GM12878 (cell line): ENCODE measurements around the gene TSPEAR. TPM values are rescaled to one million over a fixed set of nuclear protein-coding genes. Genes with fewer than 3 reads are reported as not detected.

Source experiments
- ATAC-seq: fragments of 200-7000 bp; cut with Tn5 transposase; 3 replicates; pipeline ENCODE4 v1.9.1; 2020; ENCODE audit warnings: mild to moderate bottlenecking, moderate library complexity
- BruUV-seq: library from RNA; stranded (reverse); fragments of 400-500 nt; replicated peaks from 2 replicates; lab custom pipeline; 2021; lab: Mats Ljungman, UMichigan
- CTCF ChIA-PET: fragments of 300-600 bp; sonication (Branson Sonifier 250); formaldehyde crosslinking; extraction: SDS; loops from one replicate; lab custom pipeline; 2021; ENCODE audit warnings: inconsistent platforms; lab: Yijun Ruan, JAX
- POLR2A ChIA-PET: fragments of 350-600 bp; formaldehyde crosslinking; extraction: SDS; loops from one replicate; lab custom pipeline; 2021; ENCODE audit warnings: inconsistent platforms; lab: Charles Lee
- RAD21 ChIA-PET: fragments of 300-600 bp; sonication (Branson Sonifier 250); formaldehyde crosslinking; loops from one replicate; lab custom pipeline; 2023; ENCODE audit warnings: antibody characterized with exemption; ENCODE audit not compliant: unreplicated experiment; lab: Charles Lee
- SMC1A ChIA-PET: fragments of 300-600 bp; sonication (Branson Sonifier 250); formaldehyde crosslinking; loops from one replicate; lab custom pipeline; 2023; ENCODE audit not compliant: unreplicated experiment, uncharacterized antibody; lab: Charles Lee
- DNase-seq: peaks from one replicate; pipeline ENCODE4 v3.0.0-alpha.2; 2011; ENCODE audit warnings: low read depth, low spot score
- FAIRE-seq: peaks from 3 replicates; lab custom pipeline; 2011; peaks lifted over from hg19 to GRCh38; lab: Jason Lieb, UNC
- H2AFZ ChIP-seq: 2 replicates; pipeline ENCODE4 v1.6.0; 2011; ENCODE audit warnings: low read depth, low read length, control low read depth; ENCODE audit not compliant: control insufficient read depth
- H3K27ac ChIP-seq: 2 replicates; pipeline ENCODE4 v1.5.1; 2011; ENCODE audit warnings: control low read depth; ENCODE audit not compliant: control insufficient read depth, insufficient read depth
- H3K27me3 ChIP-seq, 2 experiments: replicated peaks in 1 of 2; 2 replicates each; pipeline versions ENCODE4 v1.6.0 to v1.6.1; 2011; ENCODE audit warnings: low read length in 1 of 2; ENCODE audit not compliant: control insufficient read depth in 2 of 2, insufficient read depth in 2 of 2
- H3K36me3 ChIP-seq, 2 experiments: 2 replicates each; pipeline ENCODE4 v1.5.1; 2011; ENCODE audit warnings: low read length in 1 of 2; ENCODE audit not compliant: control insufficient read depth in 2 of 2, insufficient read depth in 2 of 2
- H3K4me1 ChIP-seq: 2 replicates; pipeline ENCODE4 v1.6.1; 2011; ENCODE audit warnings: mild to moderate bottlenecking, low read length, moderate library complexity, mixed read lengths; ENCODE audit not compliant: control insufficient read depth, insufficient read depth
- H3K4me2 ChIP-seq: 2 replicates; pipeline ENCODE4 v1.6.0; 2011; ENCODE audit warnings: control low read depth; ENCODE audit not compliant: control insufficient read depth, insufficient read depth
- H3K4me3 ChIP-seq: fragments of 200-600 bp; sonication (generic); 2 replicates; pipeline ENCODE4 v1.5.1; 2016
- H3K79me2 ChIP-seq: 2 replicates; pipeline ENCODE4 v1.6.0; 2011; ENCODE audit warnings: low read length; ENCODE audit not compliant: control insufficient read depth, insufficient read depth
- H3K9ac ChIP-seq: 2 replicates; pipeline ENCODE4 v1.8.0; 2011; ENCODE audit warnings: low read length, control low read depth, mixed read lengths; ENCODE audit not compliant: control insufficient read depth, insufficient read depth
- H3K9me3 ChIP-seq: replicated peaks from 3 replicates; pipeline ENCODE4 v1.5.1; 2011; ENCODE audit warnings: mild to moderate bottlenecking, low read length; ENCODE audit not compliant: control insufficient read depth, insufficient read depth
- H4K20me1 ChIP-seq: 2 replicates; pipeline ENCODE4 v1.6.0; 2011; ENCODE audit not compliant: control insufficient read depth, insufficient read depth
- DPF2 ChIP-seq: fragments of 450-650 bp; IDR thresholded peaks from 2 replicates; pipeline ENCODE4 v1.6.1; 2017; ENCODE audit warnings: mild to moderate bottlenecking
- EP300 ChIP-seq, 2 experiments: fragments of 150-350 bp in 1 of 2; IDR thresholded peaks; 2 replicates each; pipeline ENCODE4 v1.6.1; 2011 to 2012; ENCODE audit warnings: low read depth in 2 of 2, low read length in 2 of 2, borderline replicate concordance in 1 of 2, improper control_type of control experiment in 1 of 2, inconsistent platforms in 1 of 2; ENCODE audit not compliant: control insufficient read depth in 1 of 2
- HCFC1 ChIP-seq: fragments of 150-350 bp; IDR thresholded peaks from 2 replicates; pipeline ENCODE4 v1.6.1; 2014; ENCODE audit warnings: low read length
- IKZF2 ChIP-seq, 2 experiments: fragments of 450-650 bp; IDR thresholded peaks; 2 replicates each; pipeline ENCODE4 v1.6.1; 2017; ENCODE audit warnings: mild to moderate bottlenecking in 2 of 2, moderate library complexity in 2 of 2
- KLF5 ChIP-seq: fragments of 450-650 bp; IDR thresholded peaks from 2 replicates; pipeline ENCODE4 v1.6.1; 2014; ENCODE audit warnings: mild to moderate bottlenecking; ENCODE audit not compliant: partially characterized antibody
- MXI1 ChIP-seq: fragments of 150-350 bp; IDR thresholded peaks from 2 replicates; pipeline ENCODE4 v1.6.1; 2011; ENCODE audit warnings: low read depth, mild to moderate bottlenecking, inconsistent platforms, low read length, improper control_type of control experiment
- NFXL1 ChIP-seq: fragments of 450-650 bp; IDR thresholded peaks from 2 replicates; pipeline ENCODE4 v1.6.1; 2017; ENCODE audit warnings: antibody characterized with exemption, mild to moderate bottlenecking, borderline replicate concordance
- POLR2AphosphoS2 ChIP-seq: IDR thresholded peaks from 2 replicates; pipeline ENCODE4 v1.6.1; 2011; ENCODE audit warnings: low read depth, mild to moderate bottlenecking, low read length, improper control_type of control experiment, moderate library complexity
- RAD21 ChIP-seq: IDR thresholded peaks from 2 replicates; pipeline ENCODE4 v1.6.1; 2011; ENCODE audit warnings: mild to moderate bottlenecking, low read depth, low read length, moderate library complexity; ENCODE audit not compliant: insufficient read depth
- RAD51 ChIP-seq: fragments of 450-650 bp; IDR thresholded peaks from 2 replicates; pipeline ENCODE4 v1.6.1; 2016; ENCODE audit warnings: moderate library complexity, mild to moderate bottlenecking, inconsistent platforms
- USF1 ChIP-seq: IDR thresholded peaks from 2 replicates; pipeline ENCODE4 v1.6.1; 2011; ENCODE audit warnings: borderline replicate concordance, low read depth, mild to moderate bottlenecking, moderate library complexity, mixed read lengths, low read length; ENCODE audit not compliant: insufficient read depth; ENCODE audit errors: extremely low read length
- WGBS: methylation state at CpG from one replicate; pipeline ENCODE4 v1.1.6; 2016; ENCODE audit warnings: low lambda C conversion rate; ENCODE audit not compliant: insufficient replicate concordance, insufficient coverage; ENCODE audit errors: missing lambda C conversion rate; 5-methylcytosine and 5-hydroxymethylcytosine counted together
- in situ Hi-C: fragments of 300-500 bp; cut with MboI; formaldehyde crosslinking; loops from 9 replicates; pipeline ENCODE4 v1.14.3; 2018; ENCODE audit warnings: mixed read lengths
- intact Hi-C: fragments of 100-400 bp; cut with micrococcal nuclease; formaldehyde crosslinking; loops from one replicate; pipeline ENCODE4 v1.14.2; 2022; ENCODE audit not compliant: unreplicated experiment
- polyA plus RNA-seq, 11 experiments: library from polyadenylated mRNA; depleted of rRNA in 4 of 11; unstranded in 6 of 11; stranded (reverse) in 5 of 11; fragments of >200 nt; fragmentation: Nextera tagmentation in 4 of 11; fragmentation: Illumina TruSeq in 1 of 11; extraction: Ambion mirVana in 4 of 11; extraction: Trizol in 1 of 11; gene quantifications; 1 replicate in 1 of 11; 2 replicates in 10 of 11; pipeline versions ENCODE4 v1.2.1 to v1.2.3, GENCODE V29; 2011 to 2016; ENCODE audit warnings: inconsistent platforms in 2 of 11, missing spikeins in 2 of 11, low read depth in 1 of 11
- total RNA-seq, 4 experiments: library from RNA; depleted of rRNA in 3 of 4; stranded (reverse); fragments of >200 nt in 3 of 4; fragmentation: Illumina TruSeq in 1 of 4; extraction: Trizol in 1 of 4; gene quantifications; 2 replicates each; pipeline versions ENCODE4 v1.2.1 to v1.2.3, GENCODE V29; 2013 to 2021
- TF ChIP-seq, protein P1 (sequence below): fragments of 450-650 bp; IDR thresholded peaks from 2 replicates; pipeline ENCODE4 v1.6.1; 2016; ENCODE audit warnings: mild to moderate bottlenecking
- TF ChIP-seq, protein P2 (sequence below): fragments of 450-650 bp; IDR thresholded peaks from 2 replicates; pipeline ENCODE4 v1.6.1; 2016; ENCODE audit warnings: mild to moderate bottlenecking, moderate library complexity, borderline replicate concordance
- TF ChIP-seq, protein P3 (sequence below): fragments of 450-650 bp; IDR thresholded peaks from 2 replicates; pipeline ENCODE4 v1.6.1; 2014; ENCODE audit warnings: mild to moderate bottlenecking

The TSPEAR gene
- total and polyA plus RNA-seq, 10 of the 15 experiments (the other 5 are each of a cell fraction or from before 2014, with no cell fraction given): not detected

DNA sequence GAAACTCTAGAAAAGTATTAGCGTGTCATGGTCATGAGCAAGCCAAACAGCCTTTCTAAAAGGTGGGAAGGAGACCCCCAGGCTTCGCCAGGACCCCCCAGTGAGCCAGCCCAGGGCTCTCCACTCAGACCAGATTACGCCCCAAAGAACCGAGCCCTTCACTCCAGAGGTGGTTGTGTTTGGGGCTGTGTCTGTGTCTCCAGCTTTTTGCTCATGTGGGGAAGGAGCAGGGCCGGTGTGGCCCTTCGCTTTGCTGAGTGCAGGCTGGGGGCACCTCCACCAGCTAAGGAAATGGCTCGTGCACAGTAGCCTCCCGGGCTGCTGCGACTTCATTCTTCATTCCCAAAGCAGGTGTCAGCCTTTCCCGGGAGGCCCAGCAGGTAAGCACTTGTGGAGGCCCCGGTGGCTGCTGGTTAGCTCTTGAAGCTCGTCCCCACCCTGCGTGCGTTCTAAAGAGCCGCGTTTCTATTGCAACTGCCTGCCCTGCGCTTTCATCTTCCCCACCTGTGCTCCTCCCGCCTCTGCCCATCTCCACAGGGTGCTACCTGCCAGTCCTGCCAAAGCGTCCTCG lies 531 bp downstream of the TSPEAR start:
- intact Hi-C loops (no loop called here), in situ Hi-C loops (no loop called here)
- ChIA-PET CTCF (interaction anchor here (1.6 kb wide), 1 partner anchor 83 kb away, joined by 5 read pairs; no protein-coding TSS in a partner anchor), SMC1A (no interaction called here), RAD21 (no interaction called here), POLR2A (no interaction called here)
- peaks cover 6% of the 10 kb centered on the region; the same call in 1 of the 3 replicates for H3K9me3 ChIP-seq
- no peak overlapping the region for H3K9ac ChIP-seq
- no peak overlapping the region for H3K4me2 ChIP-seq
- H3K4me1 ChIP-seq: no peaks in the 10 kb centered on the region
- TF ChIP-seq USF1 (no peak), KLF5 (no peak), HCFC1 (no peak), RAD21 (no peak), EP300 (IDR thresholded peaks at IDR 0.05; ENCODE audit: borderline replicate concordance in 1 of 2, control insufficient read depth in 1 of 2, low read depth in 2 of 2, low read length in 2 of 2) (no peak), IKZF2 (IDR thresholded peaks at IDR 0.05) (no peak), MXI1 (no peak), NFXL1 (no peak), DPF2 (no peak), RAD51 (no peak), POLR2AphosphoS2 (no peak)
- TF ChIP-seq, protein P1, sequence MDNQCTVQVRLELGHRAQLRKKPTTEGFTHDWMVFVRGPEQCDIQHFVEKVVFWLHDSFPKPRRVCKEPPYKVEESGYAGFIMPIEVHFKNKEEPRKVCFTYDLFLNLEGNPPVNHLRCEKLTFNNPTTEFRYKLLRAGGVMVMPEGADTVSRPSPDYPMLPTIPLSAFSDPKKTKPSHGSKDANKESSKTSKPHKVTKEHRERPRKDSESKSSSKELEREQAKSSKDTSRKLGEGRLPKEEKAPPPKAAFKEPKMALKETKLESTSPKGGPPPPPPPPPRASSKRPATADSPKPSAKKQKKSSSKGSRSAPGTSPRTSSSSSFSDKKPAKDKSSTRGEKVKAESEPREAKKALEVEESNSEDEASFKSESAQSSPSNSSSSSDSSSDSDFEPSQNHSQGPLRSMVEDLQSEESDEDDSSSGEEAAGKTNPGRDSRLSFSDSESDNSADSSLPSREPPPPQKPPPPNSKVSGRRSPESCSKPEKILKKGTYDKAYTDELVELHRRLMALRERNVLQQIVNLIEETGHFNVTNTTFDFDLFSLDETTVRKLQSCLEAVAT: no peak
- TF ChIP-seq, protein P2, sequence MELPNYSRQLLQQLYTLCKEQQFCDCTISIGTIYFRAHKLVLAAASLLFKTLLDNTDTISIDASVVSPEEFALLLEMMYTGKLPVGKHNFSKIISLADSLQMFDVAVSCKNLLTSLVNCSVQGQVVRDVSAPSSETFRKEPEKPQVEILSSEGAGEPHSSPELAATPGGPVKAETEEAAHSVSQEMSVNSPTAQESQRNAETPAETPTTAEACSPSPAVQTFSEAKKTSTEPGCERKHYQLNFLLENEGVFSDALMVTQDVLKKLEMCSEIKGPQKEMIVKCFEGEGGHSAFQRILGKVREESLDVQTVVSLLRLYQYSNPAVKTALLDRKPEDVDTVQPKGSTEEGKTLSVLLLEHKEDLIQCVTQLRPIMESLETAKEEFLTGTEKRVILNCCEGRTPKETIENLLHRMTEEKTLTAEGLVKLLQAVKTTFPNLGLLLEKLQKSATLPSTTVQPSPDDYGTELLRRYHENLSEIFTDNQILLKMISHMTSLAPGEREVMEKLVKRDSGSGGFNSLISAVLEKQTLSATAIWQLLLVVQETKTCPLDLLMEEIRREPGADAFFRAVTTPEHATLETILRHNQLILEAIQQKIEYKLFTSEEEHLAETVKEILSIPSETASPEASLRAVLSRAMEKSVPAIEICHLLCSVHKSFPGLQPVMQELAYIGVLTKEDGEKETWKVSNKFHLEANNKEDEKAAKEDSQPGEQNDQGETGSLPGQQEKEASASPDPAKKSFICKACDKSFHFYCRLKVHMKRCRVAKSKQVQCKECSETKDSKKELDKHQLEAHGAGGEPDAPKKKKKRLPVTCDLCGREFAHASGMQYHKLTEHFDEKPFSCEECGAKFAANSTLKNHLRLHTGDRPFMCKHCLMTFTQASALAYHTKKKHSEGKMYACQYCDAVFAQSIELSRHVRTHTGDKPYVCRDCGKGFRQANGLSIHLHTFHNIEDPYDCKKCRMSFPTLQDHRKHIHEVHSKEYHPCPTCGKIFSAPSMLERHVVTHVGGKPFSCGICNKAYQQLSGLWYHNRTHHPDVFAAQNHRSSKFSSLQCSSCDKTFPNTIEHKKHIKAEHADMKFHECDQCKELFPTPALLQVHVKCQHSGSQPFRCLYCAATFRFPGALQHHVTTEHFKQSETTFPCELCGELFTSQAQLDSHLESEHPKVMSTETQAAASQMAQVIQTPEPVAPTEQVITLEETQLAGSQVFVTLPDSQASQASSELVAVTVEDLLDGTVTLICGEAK: no peak
- TF ChIP-seq, protein P3, sequence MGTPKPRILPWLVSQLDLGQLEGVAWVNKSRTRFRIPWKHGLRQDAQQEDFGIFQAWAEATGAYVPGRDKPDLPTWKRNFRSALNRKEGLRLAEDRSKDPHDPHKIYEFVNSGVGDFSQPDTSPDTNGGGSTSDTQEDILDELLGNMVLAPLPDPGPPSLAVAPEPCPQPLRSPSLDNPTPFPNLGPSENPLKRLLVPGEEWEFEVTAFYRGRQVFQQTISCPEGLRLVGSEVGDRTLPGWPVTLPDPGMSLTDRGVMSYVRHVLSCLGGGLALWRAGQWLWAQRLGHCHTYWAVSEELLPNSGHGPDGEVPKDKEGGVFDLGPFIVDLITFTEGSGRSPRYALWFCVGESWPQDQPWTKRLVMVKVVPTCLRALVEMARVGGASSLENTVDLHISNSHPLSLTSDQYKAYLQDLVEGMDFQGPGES: no peak
- no peak overlapping the region for H2AFZ ChIP-seq
- H3K36me3 ChIP-seq: no peaks in the 10 kb centered on the region
- no peaks in the 10 kb centered on the region for H4K20me1 ChIP-seq
- DNase-seq (no peak), ATAC-seq (no peak), FAIRE-seq (no peak)
- no TSS peak for BruUV-seq
- H3K4me3 ChIP-seq: no peak overlapping the region
- H3K27ac ChIP-seq: no peak overlapping the region
- H3K79me2 ChIP-seq: no peaks in the 10 kb centered on the region
- H3K27me3 ChIP-seq: peaks cover 12 to 18% of the 10 kb centered on the region in 2 experiments; a peak in 3 of 4 replicates
- WGBS: 11% methylated on average over 20 of the region's 20 CpGs
